NCI-H1436 treated with DMSO at 0.1 percent for 48 hours (cell line): ENCODE data around the gene CARNS1.
A peak's percentile ranks its signal among the peaks of the same experiment; 100 is the strongest.
"Not testable (repeated sequence)": the region's sequence is repeated elsewhere in the genome, so short reads cannot be mapped to it uniquely, and the experiment has no call there.

ENCODE experiments used
- DNase-seq: peaks from one replicate; lab custom pipeline; 2025; lab: John Stamatoyannopoulos, UW

The CARNS1 gene

GRCh38 chr11:67409781-67410368 lies 5.6 kb upstream of the CARNS1 start:
- peak; percentile 63 for DNase-seq

- no peak for DNase-seq
Observed at GRCh38 chr11:67410369-67410831, 5.1 kb upstream of the CARNS1 start.

- no peak for DNase-seq
Observed at GRCh38 chr11:67410984-67411784, 4.3 kb upstream of the CARNS1 start.

- no peak for DNase-seq
Observed at GRCh38 chr11:67411785-67412152, 3.7 kb upstream of the CARNS1 start.

GRCh38 chr11:67412495-67413179 lies 2.8 kb upstream of the CARNS1 start:
- DNase-seq, result no peak

- no peak for DNase-seq
Observed at GRCh38 chr11:67413266-67413849, 2.1 kb upstream of the CARNS1 start.

- DNase-seq, result peak; percentile 49
Observed at GRCh38 chr11:67416416-67417335, 1.2 kb downstream of the CARNS1 start.

- no peak for DNase-seq
Observed at GRCh38 chr11:67417425-67417824, 1.9 kb downstream of the CARNS1 start.

- no peak for DNase-seq
Observed at GRCh38 chr11:67418476-67419281, 3.2 kb downstream of the CARNS1 start.

- DNase-seq, result no peak
Observed at GRCh38 chr11:67419325-67420049, 4.0 kb downstream of the CARNS1 start.

GRCh38 chr11:67420147-67420645 lies 4.7 kb downstream of the CARNS1 start:
- no peak for DNase-seq

- DNase-seq, result peak; percentile 49
Observed at GRCh38 chr11:67420646-67421429, 5.4 kb downstream of the CARNS1 start.

- DNase-seq, result no peak
Observed at GRCh38 chr11:67421430-67422031, 6.1 kb downstream of the CARNS1 start.

GRCh38 chr11:67422891-67423290 lies 7.4 kb downstream of the CARNS1 start:
- no peak for DNase-seq

- DNase-seq, result no peak
Observed at GRCh38 chr11:67423466-67423865, 8.0 kb downstream of the CARNS1 start.

- DNase-seq, result no peak
Observed at GRCh38 chr11:67423891-67424613, 8.6 kb downstream of the CARNS1 start.

GRCh38 chr11:67427364-67427859 lies 11.9 kb downstream of the CARNS1 start:
- DNase-seq, result not testable (repeated sequence)
